Adrenal gland (tissue), 5 donors: ENCODE data around the gene TP53RK.

Source experiments
- CTCF ChIP-seq, 6 experiments: fragments of 450-650 bp in 4 of 6; fragments of 200-600 bp in 2 of 6; sonication (generic) in 1 of 6; IDR thresholded peaks; 1 replicate in 5 of 6; 2 replicates in 1 of 6; pipeline versions ENCODE4 v1.5.1 to v1.8.0; 2016 to 2021; ENCODE audit warnings: antibody characterized with exemption in 6 of 6, mild to moderate bottlenecking in 2 of 6, moderate library complexity in 1 of 6
- POLR2A ChIP-seq, 2 donors: fragments of 450-650 bp; IDR thresholded peaks; one replicate each; pipeline ENCODE4 v1.6.1; 2017; ENCODE audit warnings: antibody characterized with exemption in 2 of 2, mild to moderate bottlenecking in 2 of 2, moderate library complexity in 1 of 2
- donor health status: DM: no; HTN: no; CAD: no.

- TF ChIP-seq POLR2A (IDR thresholded peaks at IDR 0.05) (no peak), CTCF (IDR thresholded peaks at IDR 0.05) (no peak)
Observed at GRCh38 chr20:46682063-46682821, 7.0 kb downstream of the TP53RK start.
